Activated T-cell treated with anti-CD3 and anti-CD28 coated beads for 24 hours (primary cell): Measurements from ENCODE around the gene ERLIN1.
"Not testable (repeated sequence)": the region's sequence is repeated elsewhere in the genome, so short reads cannot be mapped to it uniquely, and the experiment has no call there.

Experiments used
- DNase-seq: peaks from one replicate; pipeline ENCODE4 v3.0.0-alpha.2; 2020; ENCODE audit warnings: low read depth

ERLIN1 gene

GRCh38 chr10:100133801-100134200 lies 52.0 kb downstream of the ERLIN1 start:
- no peak for DNase-seq

DNA sequence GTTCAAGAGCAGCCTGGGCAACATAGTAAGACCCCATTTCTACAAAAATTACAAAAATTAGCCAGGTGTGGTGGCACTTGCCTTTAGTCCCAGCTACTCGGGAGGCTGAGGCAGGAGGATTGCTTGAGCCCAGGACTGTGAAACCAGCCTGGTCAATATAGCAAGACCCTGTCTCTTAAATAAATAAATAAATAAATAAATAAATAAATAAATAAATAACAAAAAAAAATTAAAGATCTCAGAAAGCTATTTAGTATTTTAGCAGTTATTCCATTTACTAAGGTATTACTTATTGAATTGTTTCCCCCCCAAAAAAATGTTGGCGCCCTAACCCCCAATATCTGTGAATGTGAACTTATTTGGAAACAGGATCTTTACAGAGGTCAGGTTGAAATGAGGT lies 53.4 kb downstream of the ERLIN1 start:
- no peak for DNase-seq

- no peak for DNase-seq
Measured at GRCh38 chr10:100131571-100131970, 54.3 kb downstream of the ERLIN1 start.

GRCh38 chr10:100130831-100131230 lies 55.0 kb downstream of the ERLIN1 start:
- DNase-seq, result no peak

- no peak for DNase-seq
Measured at GRCh38 chr10:100129424-100129823, 56.4 kb downstream of the ERLIN1 start.

DNA sequence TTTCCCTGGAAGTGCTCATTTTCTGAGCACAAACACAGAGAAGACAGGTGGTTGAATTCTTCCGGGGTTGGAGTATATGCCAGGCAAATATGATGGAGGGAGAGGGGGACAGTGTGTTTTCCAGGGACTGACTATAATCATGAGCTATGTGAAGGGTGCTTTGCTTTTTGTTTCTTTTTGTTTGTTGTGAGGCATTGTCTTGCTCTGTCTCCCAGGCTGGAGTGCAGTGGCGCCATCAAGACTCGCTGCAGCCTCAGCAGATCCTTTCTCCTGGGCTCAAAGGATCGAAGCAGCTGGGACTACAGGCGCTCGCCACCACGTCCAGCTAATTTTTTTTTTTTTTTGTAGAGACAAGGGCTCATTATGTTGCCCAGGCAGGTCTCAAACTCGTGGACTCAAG lies 56.9 kb downstream of the ERLIN1 start:
- DNase-seq, result no peak

- DNase-seq, result not testable (repeated sequence)
Measured at GRCh38 chr10:100125335-100125734, 60.5 kb downstream of the ERLIN1 start.

- no peak for DNase-seq
Measured at GRCh38 chr10:100124097-100124496, 61.7 kb downstream of the ERLIN1 start.

- no peak for DNase-seq
Measured at GRCh38 chr10:100122780-100123179, 63.0 kb downstream of the ERLIN1 start.

GRCh38 chr10:100120550-100120949 lies 65.3 kb downstream of the ERLIN1 start:
- DNase-seq, result no peak

DNA sequence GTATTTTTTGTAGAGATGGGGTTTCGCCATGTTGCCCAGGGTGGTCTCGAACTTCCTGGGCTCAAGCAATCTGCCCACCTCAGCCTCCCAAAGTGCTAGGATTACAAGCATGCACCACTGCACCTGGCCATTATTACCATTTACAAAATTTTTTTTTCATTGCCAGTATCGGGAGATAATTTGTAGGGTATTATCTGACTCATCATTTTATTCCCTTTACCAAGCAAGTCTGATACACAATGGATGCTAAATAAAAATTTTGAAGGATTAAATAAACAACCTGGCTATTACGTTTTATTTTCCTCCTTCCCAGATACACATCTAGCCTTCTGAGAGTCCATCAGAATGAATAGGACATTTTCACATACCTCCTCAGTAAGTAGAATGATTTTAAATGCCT lies 66.1 kb downstream of the ERLIN1 start:
- no peak for DNase-seq

GRCh38 chr10:100114976-100115770 lies 70.7 kb downstream of the ERLIN1 start:
- DNase-seq, result no peak

GRCh38 chr10:100114460-100114859 lies 71.4 kb downstream of the ERLIN1 start:
- DNase-seq, result no peak

GRCh38 chr10:100109670-100110069 lies 76.2 kb downstream of the ERLIN1 start:
- DNase-seq, result no peak

- no peak for DNase-seq
Measured at GRCh38 chr10:100106865-100107264, 79.0 kb downstream of the ERLIN1 start.

GRCh38 chr10:100104300-100104699 lies 81.5 kb downstream of the ERLIN1 start:
- no peak for DNase-seq

GRCh38 chr10:100103581-100103980 lies 82.2 kb downstream of the ERLIN1 start:
- DNase-seq, result no peak

DNA sequence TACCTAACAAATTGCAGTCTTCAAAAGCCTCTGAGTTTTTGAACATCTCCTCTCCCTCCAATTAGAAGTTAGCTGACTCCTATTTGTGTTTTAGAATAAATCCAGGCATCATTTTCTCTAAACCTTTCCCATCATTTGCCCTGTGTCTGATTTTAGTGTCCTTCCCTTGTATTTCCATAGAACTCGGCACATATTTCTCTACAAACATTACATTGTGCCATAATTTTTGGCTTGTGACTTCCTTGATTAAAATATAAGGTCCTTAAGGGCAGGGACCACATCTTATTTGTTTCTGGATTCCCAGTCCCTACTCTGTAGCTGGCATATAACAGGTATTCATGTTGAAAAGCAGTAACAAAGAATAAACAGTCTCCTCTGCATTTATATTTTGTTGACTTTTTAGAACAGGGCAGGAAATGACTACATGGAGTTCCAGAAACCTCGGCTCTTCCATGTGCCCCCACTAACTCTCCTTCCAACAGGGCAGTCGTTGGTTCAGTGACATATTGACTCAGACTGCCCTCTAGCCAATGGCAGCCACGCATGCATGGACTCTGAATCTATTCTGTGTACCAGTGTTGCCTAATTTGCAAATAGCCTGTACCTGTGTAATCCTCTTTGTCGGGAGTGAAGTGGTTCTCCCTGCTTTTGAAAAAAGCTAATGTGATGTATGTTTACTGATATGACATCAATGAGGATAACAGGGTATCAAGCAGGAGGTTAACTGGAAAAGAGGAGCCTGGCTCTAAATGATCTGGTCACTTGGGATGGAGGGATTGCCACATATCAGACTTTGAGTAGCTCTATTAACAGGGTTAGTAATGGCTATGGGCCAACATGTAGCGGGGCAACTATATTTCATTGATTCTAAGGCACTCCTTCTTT lies 84.4 kb downstream of the ERLIN1 start:
- no peak for DNase-seq

GRCh38 chr10:100100651-100101184 lies 85.1 kb downstream of the ERLIN1 start:
- DNase-seq, result no peak
